Activated T-helper 2 cell treated with anti-CD3 and anti-CD28 coated beads, Interferon-gamma antibody, Interleukin-2, Interleukin-4, amounts not matched to agents 10 μg/mL and 5 μg/mL and 100 μg/mL, durations not matched to agents 14 hours and 24 hours and 36 hours (primary cell): ENCODE results near the gene WDR18. TPM values are rescaled to one million over a fixed set of nuclear protein-coding genes. Genes with fewer than 3 reads are reported as not detected.

Experiments
- DNase-seq: peaks from one replicate; pipeline ENCODE4 v3.0.0; 2021; ENCODE audit warnings: low spot score
- H3K27ac Mint-ChIP-seq: one replicate; pipeline ENCODE4 v1.8.0; 2021; ENCODE audit warnings: mixed read lengths
- H3K27me3 Mint-ChIP-seq: one replicate; pipeline ENCODE4 v1.8.0; 2021; ENCODE audit warnings: low read depth, mixed read lengths
- H3K36me3 Mint-ChIP-seq: one replicate; pipeline ENCODE4 v1.8.0; 2021; ENCODE audit warnings: low read depth, mixed read lengths
- H3K4me1 Mint-ChIP-seq: one replicate; pipeline ENCODE4 v1.8.0; 2021; ENCODE audit warnings: low read depth, mixed read lengths
- H3K4me3 Mint-ChIP-seq: one replicate; pipeline ENCODE4 v1.8.0; 2021; ENCODE audit warnings: low read depth, mild to moderate bottlenecking, moderate library complexity, mixed read lengths
- H3K9me3 Mint-ChIP-seq: one replicate; pipeline ENCODE4 v1.8.0; 2021; ENCODE audit warnings: mixed read lengths
- intact Hi-C: fragments of 100-400 bp; cut with micrococcal nuclease; formaldehyde crosslinking; loops from one replicate; pipeline ENCODE4 v1.15.1; 2023
- total RNA-seq: library from RNA; stranded (reverse); gene quantifications from 2 replicates; pipeline ENCODE4 v1.2.3, GENCODE V29; 2022

Gene WDR18
- total RNA-seq, 1 donor from 2014 or later = 94.9 TPM

DNA sequence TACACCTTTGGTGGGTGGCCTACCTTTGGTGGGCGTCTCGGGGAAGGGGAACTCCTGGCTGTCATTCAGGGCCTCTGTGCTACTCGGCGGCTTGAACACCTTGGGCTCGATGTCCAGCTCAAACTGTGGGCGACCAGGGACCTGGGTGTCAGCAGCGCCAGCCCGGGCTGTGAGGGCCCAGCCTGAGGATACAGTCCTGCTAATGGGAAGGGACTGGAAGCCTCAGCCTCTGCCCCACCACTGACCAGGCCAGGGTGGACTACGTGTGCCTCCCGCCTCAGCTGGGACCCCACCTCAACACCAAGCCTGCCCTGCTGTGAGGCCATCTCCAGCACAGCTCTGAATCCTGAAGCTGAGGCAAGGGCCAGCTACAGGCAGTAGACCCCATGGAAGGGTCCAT, 29.1 kb downstream of the WDR18 start:
- no peaks in the 10 kb centered on the region for H3K27me3 Mint-ChIP-seq
- no peak for DNase-seq
- H3K9me3 Mint-ChIP-seq = no peaks in the 10 kb centered on the region
- intact Hi-C loops = no loop called here
- peaks cover 3% of the 10 kb centered on the region for H3K36me3 Mint-ChIP-seq
- peaks cover 8% of the 10 kb centered on the region for H3K4me1 Mint-ChIP-seq
- H3K27ac Mint-ChIP-seq = no peak overlapping the region
- no peak overlapping the region for H3K4me3 Mint-ChIP-seq

DNA sequence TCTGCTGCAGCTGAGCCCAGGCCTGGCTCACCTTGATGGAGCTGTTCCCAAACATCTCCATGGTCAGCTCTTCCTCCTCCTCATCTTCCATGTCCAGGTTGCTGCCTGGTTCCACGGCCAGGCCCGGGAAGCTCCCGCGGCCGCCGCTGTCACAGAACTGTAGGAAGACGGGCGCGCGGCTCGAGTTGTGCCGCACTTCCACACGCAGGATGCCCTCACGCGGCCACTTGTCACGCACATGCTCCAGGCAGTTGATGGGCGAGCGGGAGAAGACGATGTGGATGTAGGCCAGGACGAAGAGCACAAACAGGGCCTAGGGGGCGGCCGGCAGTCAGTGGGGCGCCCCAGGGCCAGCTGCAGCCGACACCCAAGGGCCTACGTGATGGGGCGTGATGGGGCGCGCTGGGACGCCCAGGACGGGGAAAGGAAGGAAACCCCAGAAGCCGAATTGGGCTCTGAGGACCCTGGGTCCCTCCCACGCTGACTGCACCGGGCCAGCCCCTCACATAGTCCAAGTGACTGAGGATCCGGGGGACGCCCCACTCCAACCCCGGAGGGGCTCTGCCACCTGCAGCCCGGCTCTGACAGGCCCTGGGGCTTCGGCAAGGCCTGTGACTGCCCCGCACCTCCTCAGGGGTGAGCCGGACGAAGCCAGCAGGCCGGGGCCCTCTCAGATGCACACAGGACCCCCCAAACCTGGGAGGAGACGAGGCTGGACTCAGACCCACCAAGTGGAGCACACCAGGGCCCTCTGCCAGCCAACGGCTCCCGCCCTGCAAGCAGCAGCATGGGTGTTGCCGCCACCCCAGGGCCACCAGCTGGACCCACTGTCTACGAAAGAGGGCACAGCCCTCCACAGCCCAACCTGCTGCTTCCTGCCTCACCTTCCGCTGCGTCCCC, 30.3 kb downstream of the WDR18 start:
- peaks cover 8% of the 10 kb centered on the region for H3K36me3 Mint-ChIP-seq
- no peaks in the 10 kb centered on the region for H3K9me3 Mint-ChIP-seq
- no peaks in the 10 kb centered on the region for H3K27me3 Mint-ChIP-seq
- intact Hi-C loops = no loop called here
- peaks cover 13% of the 10 kb centered on the region for H3K4me1 Mint-ChIP-seq
- DNase-seq = no peak
- H3K27ac Mint-ChIP-seq = no peak overlapping the region
- no peak overlapping the region for H3K4me3 Mint-ChIP-seq

DNA sequence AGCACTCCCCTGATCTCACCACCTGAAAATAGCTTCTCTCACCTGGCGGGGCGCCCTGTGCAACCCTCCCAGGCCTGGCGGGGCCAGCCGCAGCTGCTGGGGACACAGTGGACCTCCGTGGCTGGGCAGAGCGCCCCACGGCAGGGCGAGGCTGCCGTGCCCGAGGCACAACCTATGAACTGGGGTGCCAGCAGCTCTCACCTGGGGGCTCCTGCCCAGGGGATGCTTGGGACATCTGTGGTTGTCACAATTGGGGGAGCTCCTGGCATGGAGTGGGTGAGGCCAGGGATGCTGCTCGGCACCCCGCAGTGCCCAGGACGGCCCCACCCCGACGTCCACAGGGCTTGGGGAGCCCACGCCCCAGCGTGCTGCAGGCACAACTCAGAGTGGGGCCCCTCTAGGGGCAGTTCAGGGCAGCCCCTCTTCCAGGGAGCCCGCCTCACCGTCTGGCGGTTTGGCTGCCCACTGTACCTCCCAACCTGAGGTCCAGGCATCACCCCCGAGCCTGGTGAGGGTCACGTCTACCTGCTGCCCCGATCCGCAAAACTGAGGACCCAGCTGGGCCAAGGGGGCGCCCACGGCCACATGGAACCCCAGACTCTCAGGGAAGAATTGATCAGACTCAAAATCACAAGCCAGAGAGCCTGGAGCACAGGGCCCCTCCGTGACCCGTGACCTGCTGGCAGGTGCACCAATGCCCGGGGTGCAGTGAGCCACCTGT, 31.1 kb downstream of the WDR18 start:
- Mint-ChIP-seq H3K27me3 (no peaks in the 10 kb centered on the region), H3K27ac (no peak overlapping the region), H3K36me3 (peaks cover 9% of the 10 kb centered on the region), H3K4me3 (no peak overlapping the region), H3K9me3 (no peaks in the 10 kb centered on the region), H3K4me1 (peaks cover 13% of the 10 kb centered on the region)
- no peak for DNase-seq
- intact Hi-C loops = no loop called here

DNA sequence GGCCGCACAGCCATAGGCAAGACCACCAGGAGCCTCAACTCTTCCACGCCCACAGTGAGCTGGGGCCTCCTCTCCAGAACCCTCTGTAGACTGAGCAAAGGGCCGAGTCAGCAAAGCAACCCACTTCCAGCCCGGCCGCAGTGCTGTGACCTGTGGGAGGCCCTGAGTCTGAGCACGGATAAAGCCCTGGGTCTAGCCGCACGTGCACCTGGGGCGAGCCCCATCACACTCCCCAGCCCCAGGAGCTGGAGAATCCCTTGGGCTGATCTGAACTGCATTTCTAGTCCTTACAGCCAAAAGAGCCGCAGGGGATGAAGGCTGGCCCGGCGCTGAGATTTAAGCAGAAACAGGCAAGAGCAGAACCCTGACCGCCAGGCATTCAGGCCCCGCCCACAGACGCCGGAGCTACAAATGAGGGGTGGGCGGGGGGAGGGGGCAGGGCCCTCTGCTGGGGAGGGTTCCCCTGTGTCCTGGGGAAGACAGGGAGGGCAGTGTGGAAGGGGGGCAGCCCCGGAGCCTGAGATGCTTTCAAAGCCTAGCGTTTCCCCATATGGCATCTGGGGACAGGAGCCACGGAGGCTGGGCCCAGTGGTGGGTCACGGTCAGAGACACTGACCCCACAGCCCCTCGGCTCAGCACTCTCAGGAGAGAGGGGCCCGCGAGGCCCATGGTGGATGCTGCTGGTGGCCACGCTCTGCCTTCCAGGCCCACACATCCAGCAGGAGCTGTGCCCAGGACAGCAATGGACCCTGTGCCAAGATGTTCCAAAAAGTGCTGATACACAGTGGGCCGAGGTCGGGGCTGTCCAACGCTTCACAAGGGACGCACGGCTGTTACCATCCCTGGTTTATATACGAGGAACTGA, 31.9 kb downstream of the WDR18 start:
- H3K4me1 Mint-ChIP-seq = peaks cover 13% of the 10 kb centered on the region
- no peaks in the 10 kb centered on the region for H3K27me3 Mint-ChIP-seq
- no peak overlapping the region for H3K4me3 Mint-ChIP-seq
- intact Hi-C loops = no loop called here
- no peak for DNase-seq
- peaks cover 9% of the 10 kb centered on the region for H3K36me3 Mint-ChIP-seq
- no peaks in the 10 kb centered on the region for H3K9me3 Mint-ChIP-seq
- H3K27ac Mint-ChIP-seq = no peak overlapping the region

DNA sequence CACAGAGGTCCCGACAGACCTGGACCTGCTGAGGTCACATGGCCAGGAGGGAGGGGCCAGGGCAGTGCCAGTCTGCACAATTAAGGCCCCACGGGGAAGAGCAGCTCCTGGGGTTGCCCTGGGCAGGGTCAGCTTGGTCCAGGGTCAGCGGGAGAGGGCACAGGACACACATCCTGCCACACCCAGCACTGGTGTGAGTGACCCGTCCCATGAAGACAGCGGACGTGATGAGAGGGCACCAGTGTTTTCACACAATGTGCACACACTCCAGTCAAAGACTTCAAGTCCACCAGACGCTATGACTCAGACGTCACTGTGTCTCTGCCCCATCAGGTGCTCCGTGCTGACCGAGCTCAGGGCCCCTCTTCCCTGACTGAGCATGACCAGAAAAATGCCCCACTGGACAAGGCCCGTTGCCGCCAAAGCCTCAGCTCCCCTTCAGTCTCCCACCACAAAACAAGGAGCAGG, 32.5 kb downstream of the WDR18 start:
- Mint-ChIP-seq H3K36me3 (peaks cover 9% of the 10 kb centered on the region), H3K27me3 (no peaks in the 10 kb centered on the region), H3K4me3 (peak overlapping the region; percentile 21), H3K9me3 (no peaks in the 10 kb centered on the region), H3K4me1 (peaks cover 19% of the 10 kb centered on the region), H3K27ac (peak overlapping the region; percentile 52)
- no peak for DNase-seq
- intact Hi-C loops = no loop called here

DNA sequence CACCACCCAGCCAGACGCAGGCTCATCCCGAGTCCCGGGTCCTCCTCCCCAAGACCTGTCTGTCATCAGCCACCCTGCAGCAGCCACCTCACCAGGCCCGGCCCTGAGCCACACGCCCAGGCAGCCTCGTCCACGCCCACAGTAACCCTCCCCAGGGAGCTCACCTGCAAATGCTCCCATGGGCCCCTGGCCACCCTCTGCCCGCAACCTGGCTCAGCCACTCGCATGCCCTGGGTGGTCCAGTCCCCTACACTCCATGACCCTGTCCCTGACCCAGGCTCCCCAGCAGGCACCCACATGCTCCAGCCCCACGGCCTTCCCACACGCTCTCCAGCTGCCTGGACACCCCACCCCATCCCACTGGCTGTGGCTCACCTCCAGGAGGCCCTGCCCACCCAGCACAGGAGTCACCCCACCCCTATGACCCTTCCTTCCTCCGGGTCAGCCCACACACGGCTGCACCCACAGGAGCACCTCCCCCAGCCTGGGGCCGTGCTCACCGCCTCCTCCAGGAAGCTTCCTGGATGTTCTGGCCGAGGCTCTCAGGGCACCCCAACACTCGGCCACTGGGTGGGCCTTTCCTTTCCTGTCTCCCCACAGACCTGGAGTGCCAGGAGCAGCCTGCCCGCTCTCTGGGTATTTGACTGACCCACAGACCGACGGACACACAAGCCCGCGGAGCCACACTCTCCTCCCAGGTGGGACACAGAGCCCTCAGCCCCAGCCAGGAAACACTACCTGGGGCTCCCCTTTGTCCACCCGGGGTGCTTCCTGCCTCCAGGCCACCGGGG, 33.2 kb downstream of the WDR18 start:
- no peaks in the 10 kb centered on the region for H3K9me3 Mint-ChIP-seq
- H3K36me3 Mint-ChIP-seq = peaks cover 9% of the 10 kb centered on the region
- intact Hi-C loops = no loop called here
- H3K27ac Mint-ChIP-seq = peak overlapping the region; percentile 52
- H3K4me1 Mint-ChIP-seq = peaks cover 19% of the 10 kb centered on the region
- peak overlapping the region; percentile 21 for H3K4me3 Mint-ChIP-seq
- no peak for DNase-seq
- no peaks in the 10 kb centered on the region for H3K27me3 Mint-ChIP-seq

DNA sequence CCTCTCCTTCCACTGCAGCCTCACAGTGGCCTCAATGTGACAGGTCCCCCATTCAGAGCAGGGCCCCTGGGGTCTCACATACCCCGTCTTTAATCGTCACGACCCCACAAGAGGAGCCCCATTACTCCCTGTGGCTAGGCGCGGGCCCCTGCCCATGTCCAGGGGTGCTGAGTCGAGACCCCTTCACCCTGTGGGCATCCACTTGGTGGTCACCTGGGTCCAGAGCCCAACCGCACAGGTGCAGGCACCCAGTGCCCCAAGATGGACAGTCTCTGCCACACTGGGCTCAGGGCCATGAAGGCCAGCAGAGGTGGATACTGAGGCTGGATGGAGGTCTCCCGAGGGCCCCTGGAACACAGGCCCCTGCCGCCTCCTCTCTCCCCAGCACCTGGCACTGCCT, 33.8 kb downstream of the WDR18 start:
- Mint-ChIP-seq H3K4me3 (no peak overlapping the region), H3K27me3 (no peaks in the 10 kb centered on the region)

DNA sequence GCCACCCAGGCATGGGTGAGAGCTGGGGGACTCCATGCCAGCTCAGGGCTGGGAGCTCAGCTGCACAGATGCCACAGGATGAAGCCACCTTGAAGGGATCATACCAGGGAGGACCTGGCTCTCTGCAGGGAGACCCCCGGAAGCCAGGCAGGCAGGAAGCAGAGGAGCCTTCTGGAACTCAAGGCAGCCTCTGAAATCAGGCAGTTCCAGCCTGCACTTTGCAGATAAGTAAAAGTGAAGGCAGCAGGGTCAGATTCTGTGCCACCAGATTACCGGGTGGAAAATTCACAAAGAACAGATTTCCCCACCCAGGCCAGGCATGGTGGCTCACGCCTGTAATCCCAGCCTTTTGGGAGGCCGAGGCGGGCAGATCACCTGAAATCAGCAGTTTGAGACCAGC, 34.2 kb downstream of the WDR18 start:
- peaks cover 9% of the 10 kb centered on the region for H3K36me3 Mint-ChIP-seq
- no peaks in the 10 kb centered on the region for H3K27me3 Mint-ChIP-seq
- no peak for DNase-seq
- intact Hi-C loops = no loop called here
- peak overlapping the region; percentile 91 for H3K4me3 Mint-ChIP-seq
- no peaks in the 10 kb centered on the region for H3K9me3 Mint-ChIP-seq
- H3K27ac Mint-ChIP-seq = no peak overlapping the region
- peaks cover 19% of the 10 kb centered on the region for H3K4me1 Mint-ChIP-seq

More for the DNA sequence above, 33.8 kb downstream of the WDR18 start:
- Mint-ChIP-seq H3K27ac (no peak overlapping the region), H3K9me3 (no peaks in the 10 kb centered on the region), H3K4me1 (peaks cover 19% of the 10 kb centered on the region), H3K36me3 (peaks cover 9% of the 10 kb centered on the region)
- intact Hi-C loops = no loop called here
- no peak for DNase-seq

DNA sequence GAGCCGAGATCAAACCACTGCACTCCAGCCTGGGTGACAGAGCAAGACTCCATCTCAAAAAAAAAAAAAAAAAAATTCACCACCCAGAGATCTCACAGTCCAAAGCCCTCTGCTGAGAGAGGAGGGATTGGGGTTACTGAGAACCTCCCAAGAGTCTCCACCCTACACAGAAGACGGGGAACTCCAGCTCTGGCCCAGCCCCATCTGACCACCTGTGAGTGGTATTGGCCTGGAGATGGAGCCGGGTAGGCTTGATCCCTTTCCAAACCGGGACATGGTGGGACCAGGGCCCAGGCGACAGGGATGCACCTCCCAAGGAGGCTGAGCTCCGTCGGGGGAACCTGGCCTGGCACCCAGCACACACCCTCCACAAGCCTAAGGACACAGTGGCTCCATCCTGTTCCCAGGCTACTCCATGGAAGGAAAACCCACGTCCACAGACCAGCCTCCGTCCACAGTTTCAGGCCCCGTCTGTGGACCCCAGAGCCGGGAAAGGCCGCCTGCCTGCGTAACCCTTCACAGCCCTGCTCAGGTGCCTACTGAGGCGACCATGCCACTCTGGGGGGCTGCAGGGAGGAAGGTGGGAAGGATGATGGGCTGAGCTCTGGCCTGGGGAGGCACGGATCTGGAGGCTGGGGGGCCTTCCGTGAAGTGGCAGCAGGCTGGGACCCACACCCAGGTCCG, 34.9 kb downstream of the WDR18 start:
- Mint-ChIP-seq H3K27me3 (no peaks in the 10 kb centered on the region), H3K4me3 (peak overlapping the region; percentile 91), H3K4me1 (peaks cover 19% of the 10 kb centered on the region), H3K9me3 (no peaks in the 10 kb centered on the region), H3K36me3 (peaks cover 9% of the 10 kb centered on the region), H3K27ac (peak overlapping the region; percentile 46)
- intact Hi-C loops = no loop called here
- no peak for DNase-seq

GRCh38 chr19:1019616-1019961, 35.4 kb downstream of the WDR18 start:
- intact Hi-C loops = no loop called here

GRCh38 chr19:1019980-1020867, 36.1 kb downstream of the WDR18 start:
- no peak for DNase-seq
- peak overlapping the region; percentile 91 for H3K4me3 Mint-ChIP-seq
- H3K36me3 Mint-ChIP-seq = peaks cover 9% of the 10 kb centered on the region
- peak overlapping the region; percentile 86 for H3K27ac Mint-ChIP-seq
- H3K27me3 Mint-ChIP-seq = no peaks in the 10 kb centered on the region
- intact Hi-C loops = loop anchor here (2.0 kb wide), 1 partner anchor 19 kb away; no protein-coding TSS in a partner anchor
- peaks cover 20% of the 10 kb centered on the region for H3K4me1 Mint-ChIP-seq
- no peaks in the 10 kb centered on the region for H3K9me3 Mint-ChIP-seq

More at GRCh38 chr19:1019616-1019961, 35.4 kb downstream of the WDR18 start:
- Mint-ChIP-seq H3K9me3 (no peaks in the 10 kb centered on the region), H3K4me3 (peak overlapping the region; percentile 91), H3K27ac (peak overlapping the region; percentile 86), H3K36me3 (peaks cover 9% of the 10 kb centered on the region), H3K27me3 (no peaks in the 10 kb centered on the region), H3K4me1 (peaks cover 19% of the 10 kb centered on the region)
- DNase-seq = no peak
